Suprapubic skin (tissue), 4 donors: ENCODE results near the gene SLC2A1.

Experiments
- EP300 ChIP-seq: sonication (generic); formaldehyde crosslinking; IDR thresholded peaks from one replicate; pipeline ENCODE4 v1.6.1; 2017; ENCODE audit warnings: antibody characterized with exemption
- POLR2A ChIP-seq, 2 donors: fragments of 450-650 bp; IDR thresholded peaks; one replicate each; pipeline ENCODE4 v1.6.1; 2017; ENCODE audit warnings: antibody characterized with exemption in 2 of 2, mild to moderate bottlenecking in 2 of 2, moderate library complexity in 2 of 2
- POLR2AphosphoS5 ChIP-seq, 3 donors: sonication (generic); formaldehyde crosslinking; IDR thresholded peaks; one replicate each; pipeline ENCODE4 v1.6.1; 2017; ENCODE audit warnings: antibody characterized with exemption in 3 of 3
- TF ChIP-seq, protein P1 (sequence below), 2 donors: fragments of 200-600 bp in 1 of 2; fragments of 450-650 bp in 1 of 2; sonication (generic) in 1 of 2; IDR thresholded peaks; one replicate each; pipeline ENCODE4 v1.5.1; 2016 to 2019; ENCODE audit warnings: antibody characterized with exemption in 2 of 2, mild to moderate bottlenecking in 1 of 2, moderate library complexity in 1 of 2

DNA sequence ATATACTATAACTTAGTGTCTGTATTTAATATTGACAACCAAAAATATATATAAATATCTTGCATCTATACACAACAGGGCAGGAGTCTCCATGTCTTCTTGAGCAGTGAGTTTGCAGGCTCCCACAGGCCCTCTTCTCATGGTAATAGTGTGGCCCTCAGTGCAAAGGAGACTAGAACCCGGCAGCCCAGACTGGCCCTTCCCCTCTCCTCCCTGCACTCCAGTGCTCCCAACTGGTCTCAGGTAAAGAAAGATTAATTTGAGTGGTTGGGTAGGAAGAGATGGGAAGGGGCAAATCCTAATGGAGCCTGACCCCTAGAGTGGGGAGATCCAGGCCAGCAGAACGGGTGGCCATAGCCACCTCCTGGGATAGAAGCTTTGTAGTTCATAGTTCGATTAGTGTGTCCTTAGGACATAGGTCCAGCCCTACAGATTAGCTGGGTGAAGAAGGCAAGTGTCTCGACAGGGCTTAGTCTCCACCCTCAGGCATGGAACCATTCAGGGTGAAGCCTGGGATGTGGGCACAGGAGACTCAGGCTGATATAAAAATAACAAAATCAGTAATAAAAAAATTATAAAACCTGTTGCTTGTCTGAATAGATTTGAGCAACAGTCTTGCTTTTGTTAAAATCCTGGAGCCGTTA, 32.3 kb downstream of the SLC2A1 start:
- TF ChIP-seq, protein P1, sequence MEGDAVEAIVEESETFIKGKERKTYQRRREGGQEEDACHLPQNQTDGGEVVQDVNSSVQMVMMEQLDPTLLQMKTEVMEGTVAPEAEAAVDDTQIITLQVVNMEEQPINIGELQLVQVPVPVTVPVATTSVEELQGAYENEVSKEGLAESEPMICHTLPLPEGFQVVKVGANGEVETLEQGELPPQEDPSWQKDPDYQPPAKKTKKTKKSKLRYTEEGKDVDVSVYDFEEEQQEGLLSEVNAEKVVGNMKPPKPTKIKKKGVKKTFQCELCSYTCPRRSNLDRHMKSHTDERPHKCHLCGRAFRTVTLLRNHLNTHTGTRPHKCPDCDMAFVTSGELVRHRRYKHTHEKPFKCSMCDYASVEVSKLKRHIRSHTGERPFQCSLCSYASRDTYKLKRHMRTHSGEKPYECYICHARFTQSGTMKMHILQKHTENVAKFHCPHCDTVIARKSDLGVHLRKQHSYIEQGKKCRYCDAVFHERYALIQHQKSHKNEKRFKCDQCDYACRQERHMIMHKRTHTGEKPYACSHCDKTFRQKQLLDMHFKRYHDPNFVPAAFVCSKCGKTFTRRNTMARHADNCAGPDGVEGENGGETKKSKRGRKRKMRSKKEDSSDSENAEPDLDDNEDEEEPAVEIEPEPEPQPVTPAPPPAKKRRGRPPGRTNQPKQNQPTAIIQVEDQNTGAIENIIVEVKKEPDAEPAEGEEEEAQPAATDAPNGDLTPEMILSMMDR (IDR thresholded peaks at IDR 0.05) = no peak
- TF ChIP-seq POLR2A (IDR thresholded peaks at IDR 0.05) (no peak), POLR2AphosphoS5 (IDR thresholded peaks at IDR 0.05) (no peak), EP300 (no peak)
